ENCODE measurements around the gene TLCD3B. TPM values are rescaled to one million over a fixed set of nuclear protein-coding genes. Genes with fewer than 3 reads are reported as not detected.

The TLCD3B gene
- polyA plus RNA-seq, 1 of the 3 experiments (the other 2 are of a cell fraction), result 3.8 TPM

- Histone ChIP-seq H3K79me2 (ENCODE audit: insufficient read depth) (no peaks in the 10 kb centered on the region), H3K36me3 (replicated peaks in 1 of 2; ENCODE audit: control insufficient read depth in 1 of 2, insufficient read depth in 2 of 2, low read length in 1 of 2) (no peaks in the 10 kb centered on the region), H3K9me2 (no peaks in the 10 kb centered on the region), H3K4me1 (ENCODE audit: control insufficient read depth in 1 of 2, insufficient read depth in 2 of 2, low read depth in 1 of 2, low read length in 1 of 2) (no peaks in the 10 kb centered on the region), H4K20me1 (ENCODE audit: insufficient read depth) (no peaks in the 10 kb centered on the region), H3F3A (replicated peaks; ENCODE audit: insufficient read depth) (no peaks in the 10 kb centered on the region), H3K9ac (no peak overlapping the region), H3K4me2 (no peak overlapping the region), H3K4me3 (ENCODE audit: low read depth in 2 of 2, low read length in 1 of 2) (no peak overlapping the region), H3K27ac (ENCODE audit: low read depth in 2 of 2, low read length in 1 of 2) (no peak overlapping the region), H3K27me3 (ENCODE audit: insufficient read depth) (no peaks in the 10 kb centered on the region), H3K9me3 (no peaks in the 10 kb centered on the region), H2AFZ (ENCODE audit: low read depth) (no peak overlapping the region)
- 66% methylated on average over 5 of the region's 5 CpGs for WGBS (ENCODE audit: low lambda C conversion rate)
- TF ChIP-seq SIN3A (IDR thresholded peaks at IDR 0.05; ENCODE audit: borderline replicate concordance, low read depth, low read length) (no peak), ELF1 (IDR thresholded peaks at IDR 0.05) (no peak), MEF2A (IDR thresholded peaks at IDR 0.05; ENCODE audit: borderline replicate concordance, low read depth) (no peak), USF2 (IDR thresholded peaks at IDR 0.05; ENCODE audit: borderline replicate concordance, low read depth, low read length) (no peak), TEAD4 (IDR thresholded peaks at IDR 0.05; ENCODE audit: borderline replicate concordance, insufficient read depth) (no peak), POLR2AphosphoS5 (IDR thresholded peaks at IDR 0.05; ENCODE audit: low read depth, low read length) (no peak), REST (IDR thresholded peaks at IDR 0.05; ENCODE audit: low read depth, low read length) (no peak), CTCF (IDR thresholded peaks at IDR 0.05) (no peak), RCOR1 (IDR thresholded peaks at IDR 0.05; ENCODE audit: low read length) (no peak), EZH2phosphoT487 (IDR thresholded peaks at IDR 0.05; ENCODE audit: borderline replicate concordance, low read depth) (no peak), TAF1 (IDR thresholded peaks at IDR 0.05; ENCODE audit: borderline replicate concordance, low read depth, low read length) (no peak), PBX3 (IDR thresholded peaks at IDR 0.05) (no peak), GABPA (IDR thresholded peaks at IDR 0.05; ENCODE audit: low read depth) (no peak), RXRA (IDR thresholded peaks at IDR 0.05; ENCODE audit: borderline replicate concordance, low read depth) (no peak)
- no peak for DNase-seq
- POLR2A ChIA-PET, result no interaction called here
- CTCF ChIA-PET, result interaction anchor here (1.2 to 2.4 kb wide), 3 partner anchors 8 to 52 kb away, joined by 4 to 24 read pairs (median 8); partner anchors contain the start of gene TLCD3B
These were observed 9.2 kb upstream of the TLCD3B start for GRCh38 chr16:30040221-30040620.
